Caco-2 (cell line): ENCODE data around the gene TSPAN33. TPM values are rescaled to one million over a fixed set of nuclear protein-coding genes. Genes with fewer than 3 reads are reported as not detected.

Experiments used
- BruUV-seq: library from RNA; stranded (reverse); fragments of 400-500 nt; replicated peaks from 2 replicates; lab custom pipeline; 2021; lab: Mats Ljungman, UMichigan
- CTCF ChIA-PET: fragments of 300-600 bp; sonication (Branson Sonifier 250); formaldehyde crosslinking; loops from one replicate; lab custom pipeline; 2022; ENCODE audit warnings: antibody characterized with exemption; lab: Charles Lee
- POLR2A ChIA-PET: fragments of 300-600 bp; sonication (Branson Sonifier 250); formaldehyde crosslinking; loops from one replicate; lab custom pipeline; 2022; ENCODE audit warnings: antibody characterized with exemption; lab: Charles Lee
- DNase-seq, 2 experiments: peaks; one replicate each; pipeline versions ENCODE4 v3.0.0 to v3.0.0-alpha.2; 2020 to 2022
- H3K27me3 ChIP-seq: replicated peaks from 2 replicates; pipeline ENCODE4 v1.6.0; 2011; ENCODE audit warnings: low read length; ENCODE audit not compliant: control insufficient read depth, insufficient read depth
- H3K36me3 ChIP-seq: 2 replicates; pipeline ENCODE4 v1.5.1; 2011; ENCODE audit warnings: low read length; ENCODE audit not compliant: control insufficient read depth, insufficient read depth
- H3K4me1 ChIP-seq: fragments of 250-450 bp; sonication (Bioruptor Pico); 2 replicates; pipeline ENCODE4 v1.5.1; 2020; ENCODE audit warnings: mild to moderate bottlenecking
- H3K4me3 ChIP-seq: 2 replicates; pipeline ENCODE4 v1.5.1; 2011; ENCODE audit warnings: low read depth, mild to moderate bottlenecking, control low read depth, low read length
- H3K9me3 ChIP-seq: fragments of 250-450 bp; sonication (Bioruptor Pico); 2 replicates; pipeline ENCODE4 v1.5.1; 2020; ENCODE audit warnings: mild to moderate bottlenecking, moderate library complexity
- H3K27ac Mint-ChIP-seq: one replicate; pipeline ENCODE4 v1.8.0; 2022; ENCODE audit warnings: mixed read lengths; ENCODE audit not compliant: unreplicated experiment
- H3K27me3 Mint-ChIP-seq: one replicate; pipeline ENCODE4 v1.8.0; 2022; ENCODE audit warnings: mixed read lengths; ENCODE audit not compliant: insufficient read depth, unreplicated experiment
- H3K36me3 Mint-ChIP-seq: one replicate; pipeline ENCODE4 v1.8.0; 2022; ENCODE audit warnings: mild to moderate bottlenecking, mixed read lengths; ENCODE audit not compliant: insufficient read depth, unreplicated experiment
- H3K4me1 Mint-ChIP-seq: one replicate; pipeline ENCODE4 v1.8.0; 2022; ENCODE audit warnings: low read depth, mixed read lengths; ENCODE audit not compliant: unreplicated experiment
- H3K4me3 Mint-ChIP-seq: one replicate; pipeline ENCODE4 v1.8.0; 2022; ENCODE audit warnings: mild to moderate bottlenecking, moderate library complexity, mixed read lengths; ENCODE audit not compliant: unreplicated experiment
- H3K9me3 Mint-ChIP-seq: one replicate; pipeline ENCODE4 v1.8.0; 2022; ENCODE audit warnings: mixed read lengths; ENCODE audit not compliant: unreplicated experiment
- CTCF ChIP-seq, 2 experiments: fragments of 200-600 bp in 1 of 2; IDR thresholded peaks; 1 replicate in 1 of 2; 2 replicates in 1 of 2; pipeline versions ENCODE4 v1.5.1 to v1.8.0; 2011 to 2022; ENCODE audit warnings: antibody characterized with exemption in 1 of 2, control low read depth in 1 of 2, inconsistent platforms in 1 of 2, low read depth in 1 of 2, low read length in 1 of 2, mild to moderate bottlenecking in 1 of 2, moderate library complexity in 1 of 2; ENCODE audit not compliant: insufficient read depth in 1 of 2, severe bottlenecking in 1 of 2, unreplicated experiment in 1 of 2
- intact Hi-C: fragments of 100-400 bp; cut with micrococcal nuclease; formaldehyde crosslinking; loops from one replicate; pipeline ENCODE4 v1.10.0; 2022; ENCODE audit not compliant: unreplicated experiment
- total RNA-seq: library from RNA; stranded (reverse); gene quantifications from 2 replicates; pipeline ENCODE4 v1.2.3, GENCODE V29; 2022

TSPAN33 gene
- total RNA-seq, 1 experiment from 2014 or later = 4.5 TPM

GRCh38 chr7:129100827-129101166 lies 43.7 kb upstream of the TSPAN33 start:
- Histone ChIP-seq H3K4me3 (no peak overlapping the region), H3K27me3 (no peaks in the 10 kb centered on the region), H3K4me1 (peaks cover 16% of the 10 kb centered on the region), H3K36me3 (no peaks in the 10 kb centered on the region), H3K9me3 (no peaks in the 10 kb centered on the region)
- no TSS peak for BruUV-seq
- no peaks in the 10 kb centered on the region for H3K36me3 Mint-ChIP-seq
- no peak for TF ChIP-seq CTCF (IDR thresholded peaks at IDR 0.05; ENCODE audit: insufficient read depth in 1 of 2, low read depth in 1 of 2, low read length in 1 of 2, severe bottlenecking in 1 of 2, unreplicated experiment in 1 of 2)
- POLR2A ChIA-PET = no interaction called here
- intact Hi-C loops = no loop called here
- no peak overlapping the region for H3K27ac Mint-ChIP-seq
- DNase-seq = no peak
- peaks cover 10% of the 10 kb centered on the region for H3K4me1 Mint-ChIP-seq
- H3K27me3 Mint-ChIP-seq = peaks cover 8% of the 10 kb centered on the region
- CTCF ChIA-PET = no interaction called here
- H3K9me3 Mint-ChIP-seq = no peaks in the 10 kb centered on the region
- no peak overlapping the region for H3K4me3 Mint-ChIP-seq

GRCh38 chr7:129101746-129102145 lies 42.8 kb upstream of the TSPAN33 start:
- Mint-ChIP-seq H3K27me3 (peaks cover 7% of the 10 kb centered on the region), H3K4me3 (no peak overlapping the region), H3K36me3 (no peaks in the 10 kb centered on the region), H3K27ac (no peak overlapping the region), H3K4me1 (peaks cover 10% of the 10 kb centered on the region), H3K9me3 (no peaks in the 10 kb centered on the region)
- TF ChIP-seq CTCF (IDR thresholded peaks at IDR 0.05; ENCODE audit: insufficient read depth in 1 of 2, low read depth in 1 of 2, low read length in 1 of 2, severe bottlenecking in 1 of 2, unreplicated experiment in 1 of 2) = no peak
- Histone ChIP-seq H3K4me3 (no peak overlapping the region), H3K36me3 (no peaks in the 10 kb centered on the region), H3K9me3 (no peaks in the 10 kb centered on the region), H3K27me3 (no peaks in the 10 kb centered on the region), H3K4me1 (peaks cover 16% of the 10 kb centered on the region)
- BruUV-seq = no TSS peak
- ChIA-PET CTCF (interaction anchor here (1.2 to 2.7 kb wide), 3 partner anchors 10 to 117 kb away, joined by 3 to 14 read pairs (median 6); no protein-coding TSS in a partner anchor), POLR2A (no interaction called here)
- DNase-seq = no peak
- intact Hi-C loops = no loop called here

GRCh38 chr7:129103561-129104324 lies 40.8 kb upstream of the TSPAN33 start:
- no peaks in the 10 kb centered on the region for H3K27me3 ChIP-seq
- no peak overlapping the region for H3K4me3 Mint-ChIP-seq

More at GRCh38 chr7:129103561-129104324, 40.8 kb upstream of the TSPAN33 start:
- Mint-ChIP-seq H3K9me3 (no peaks in the 10 kb centered on the region), H3K27me3 (peaks cover 5% of the 10 kb centered on the region), H3K4me1 (peaks cover 10% of the 10 kb centered on the region), H3K27ac (no peak overlapping the region), H3K36me3 (no peaks in the 10 kb centered on the region)
- intact Hi-C loops = no loop called here
- ChIA-PET POLR2A (no interaction called here), CTCF (interaction anchor here (2.7 kb wide), 1 partner anchor 12 kb away, joined by 14 read pairs; no protein-coding TSS in a partner anchor)
- Histone ChIP-seq H3K36me3 (no peaks in the 10 kb centered on the region), H3K4me1 (peaks cover 16% of the 10 kb centered on the region), H3K4me3 (no peak overlapping the region), H3K9me3 (no peaks in the 10 kb centered on the region)
- no TSS peak for BruUV-seq
- TF ChIP-seq CTCF (IDR thresholded peaks at IDR 0.05; ENCODE audit: insufficient read depth in 1 of 2, low read depth in 1 of 2, low read length in 1 of 2, severe bottlenecking in 1 of 2, unreplicated experiment in 1 of 2) = no peak
- DNase-seq = no peak
